ENCODE results near the gene ALDH1L2.
"Not testable (repeated sequence)": the region's sequence is repeated elsewhere in the genome, so short reads cannot be mapped to it uniquely, and the experiment has no call there.

The ALDH1L2 gene

GRCh38 chr12:105030820-105031807, 53.1 kb downstream of the ALDH1L2 start:
- no peak for DNase-seq

GRCh38 chr12:105026411-105026810, 57.8 kb downstream of the ALDH1L2 start:
- no peak for DNase-seq

GRCh38 chr12:105025890-105026289, 58.4 kb downstream of the ALDH1L2 start:
- no peak for DNase-seq

GRCh38 chr12:105024928-105025327, 59.3 kb downstream of the ALDH1L2 start:
- no peak for DNase-seq

- DNase-seq: no peak
Measured at GRCh38 chr12:105020241-105020962, 63.9 kb downstream of the ALDH1L2 start.

- no peak for DNase-seq
Measured at GRCh38 chr12:105018776-105019175, 65.5 kb downstream of the ALDH1L2 start.

GRCh38 chr12:105018012-105018411, 66.2 kb downstream of the ALDH1L2 start:
- DNase-seq: no peak

- no peak for DNase-seq
Measured at GRCh38 chr12:105015543-105015942, 68.7 kb downstream of the ALDH1L2 start.

GRCh38 chr12:105014603-105015002, 69.7 kb downstream of the ALDH1L2 start:
- no peak for DNase-seq

GRCh38 chr12:105013892-105014291, 70.4 kb downstream of the ALDH1L2 start:
- no peak for DNase-seq

- no peak for DNase-seq
Measured at GRCh38 chr12:105001476-105001875, 82.8 kb downstream of the ALDH1L2 start.

GRCh38 chr12:104999347-104999685, 84.9 kb downstream of the ALDH1L2 start:
- DNase-seq: no peak

GRCh38 chr12:104998423-104999346, 85.6 kb downstream of the ALDH1L2 start:
- no peak for DNase-seq

GRCh38 chr12:104997541-104997940, 86.7 kb downstream of the ALDH1L2 start:
- no peak for DNase-seq

GRCh38 chr12:104994336-104994735, 89.9 kb downstream of the ALDH1L2 start:
- DNase-seq: no peak

GRCh38 chr12:104991565-104992128, 92.6 kb downstream of the ALDH1L2 start:
- no peak for DNase-seq

- DNase-seq: no peak
Measured at GRCh38 chr12:104990950-104991349, 93.3 kb downstream of the ALDH1L2 start.

GRCh38 chr12:104986022-104986941, 98.0 kb downstream of the ALDH1L2 start, which contains the start of gene NOPCHAP1:
NOPCHAP1 (plus strand) TSS chr12:104986316; CDS start chr12:104986353, 37 bp downstream.
- peak; percentile 56 for DNase-seq

- DNase-seq: no peak
Measured at GRCh38 chr12:104985206-104985605, 99.1 kb downstream of the ALDH1L2 start.

- DNase-seq: not testable (repeated sequence)
Measured at GRCh38 chr12:104977688-104978087, 106.6 kb downstream of the ALDH1L2 start.

GRCh38 chr12:104976703-104977102, 107.6 kb downstream of the ALDH1L2 start:
- no peak for DNase-seq
